ENCODE measurements around the gene ESPN. TPM values are rescaled to one million over a fixed set of nuclear protein-coding genes. Genes with fewer than 3 reads are reported as not detected.
"Not testable (repeated sequence)": the region's sequence is repeated elsewhere in the genome, so short reads cannot be mapped to it uniquely, and the experiment has no call there.

The ESPN gene
- total RNA-seq, 1 donor from 2014 or later = 0.66 TPM

- not testable (repeated sequence) for FAIRE-seq; H3K27ac ChIP-seq (ENCODE audit: low read depth, low read length); H3K9me3 ChIP-seq (ENCODE audit: insufficient read depth, low read depth, low read length); DNase-seq (ENCODE audit: low read depth); H3K9ac ChIP-seq (ENCODE audit: low read length); H3K4me1 Mint-ChIP-seq (ENCODE audit: low read depth, unreplicated experiment); H3K4me3 Mint-ChIP-seq (ENCODE audit: unreplicated experiment); H3K4me3 ChIP-seq (ENCODE audit: insufficient read depth, low read depth, low read length); H3K36me3 Mint-ChIP-seq (ENCODE audit: low read depth, unreplicated experiment); H3K27ac Mint-ChIP-seq (ENCODE audit: unreplicated experiment); H3K9me3 Mint-ChIP-seq (ENCODE audit: unreplicated experiment); H3K36me3 ChIP-seq (ENCODE audit: insufficient read depth, low read length); H3K4me1 ChIP-seq (ENCODE audit: insufficient read depth, low read length); H3K79me2 ChIP-seq (ENCODE audit: insufficient read depth, low read length)
- Histone ChIP-seq H2AFZ (ENCODE audit: low read depth, low read length) (peak overlapping the region; percentile 47), H3K27me3 (ENCODE audit: insufficient read depth, low read length) (peaks cover 24% of the 10 kb centered on the region), H3K4me2 (ENCODE audit: low read length) (peak overlapping the region; percentile 48), H4K20me1 (ENCODE audit: insufficient read depth, low read length) (peaks cover 10% of the 10 kb centered on the region)
- peaks cover 18% of the 10 kb centered on the region for H3K27me3 Mint-ChIP-seq (ENCODE audit: low read depth, unreplicated experiment)
Measured at GRCh38 chr1:6455752-6456520, 31.4 kb downstream of the ESPN start.

GRCh38 chr1:6456800-6457466 lies 32.4 kb downstream of the ESPN start:
- H3K9me3 ChIP-seq (ENCODE audit: insufficient read depth, low read depth, low read length) = no peaks in the 10 kb centered on the region
- no peaks in the 10 kb centered on the region for H3K4me1 Mint-ChIP-seq (ENCODE audit: low read depth, unreplicated experiment)
- no peak overlapping the region for H3K4me3 Mint-ChIP-seq (ENCODE audit: unreplicated experiment)
- no peaks in the 10 kb centered on the region for H3K79me2 ChIP-seq (ENCODE audit: insufficient read depth, low read length)
- no peak overlapping the region for H3K4me2 ChIP-seq (ENCODE audit: low read length)
- DNase-seq (ENCODE audit: low read depth) (no peak), FAIRE-seq (no peak)
- TF ChIP-seq CTCF (IDR thresholded peaks at IDR 0.05; ENCODE audit: insufficient read depth, low read depth, low read length) (no peak), EZH2 (IDR thresholded peaks at IDR 0.05; ENCODE audit: insufficient read depth, low read length) (no peak)
- H3K27me3 ChIP-seq (ENCODE audit: insufficient read depth, low read length) = peaks cover 21% of the 10 kb centered on the region
- no peak overlapping the region for H3K9ac ChIP-seq (ENCODE audit: low read length)
- peaks cover 18% of the 10 kb centered on the region for H3K27me3 Mint-ChIP-seq (ENCODE audit: low read depth, unreplicated experiment)
- no peak overlapping the region for H3K4me3 ChIP-seq (ENCODE audit: insufficient read depth, low read depth, low read length)
- no peak overlapping the region for H3K27ac ChIP-seq (ENCODE audit: low read depth, low read length)
- no peak overlapping the region for H3K27ac Mint-ChIP-seq (ENCODE audit: unreplicated experiment)
- H3K4me1 ChIP-seq (ENCODE audit: insufficient read depth, low read length) = no peaks in the 10 kb centered on the region
- H2AFZ ChIP-seq (ENCODE audit: low read depth, low read length) = no peak overlapping the region
- peaks cover 7% of the 10 kb centered on the region for H3K36me3 Mint-ChIP-seq (ENCODE audit: low read depth, unreplicated experiment)
- peaks cover 3% of the 10 kb centered on the region for H3K9me3 Mint-ChIP-seq (ENCODE audit: unreplicated experiment)
- no peaks in the 10 kb centered on the region for H3K36me3 ChIP-seq (ENCODE audit: insufficient read depth, low read length)
- H4K20me1 ChIP-seq (ENCODE audit: insufficient read depth, low read length) = peaks cover 16% of the 10 kb centered on the region

- no peak for TF ChIP-seq EZH2 (IDR thresholded peaks at IDR 0.05; ENCODE audit: insufficient read depth, low read length)
- no peak for TF ChIP-seq CTCF (IDR thresholded peaks at IDR 0.05; ENCODE audit: insufficient read depth, low read depth, low read length)
- Histone ChIP-seq H3K9ac (ENCODE audit: low read length) (no peak overlapping the region), H2AFZ (ENCODE audit: low read depth, low read length) (no peak overlapping the region), H3K9me3 (ENCODE audit: insufficient read depth, low read depth, low read length) (no peaks in the 10 kb centered on the region), H3K4me2 (ENCODE audit: low read length) (no peak overlapping the region), H3K4me1 (ENCODE audit: insufficient read depth, low read length) (no peaks in the 10 kb centered on the region), H3K27me3 (ENCODE audit: insufficient read depth, low read length) (peaks cover 9% of the 10 kb centered on the region), H4K20me1 (ENCODE audit: insufficient read depth, low read length) (peaks cover 37% of the 10 kb centered on the region), H3K36me3 (ENCODE audit: insufficient read depth, low read length) (peaks cover 3% of the 10 kb centered on the region), H3K4me3 (ENCODE audit: insufficient read depth, low read depth, low read length) (no peak overlapping the region), H3K79me2 (ENCODE audit: insufficient read depth, low read length) (no peaks in the 10 kb centered on the region), H3K27ac (ENCODE audit: low read depth, low read length) (no peak overlapping the region)
- no peak overlapping the region for H3K4me3 Mint-ChIP-seq (ENCODE audit: unreplicated experiment)
- peaks cover 5% of the 10 kb centered on the region for H3K9me3 Mint-ChIP-seq (ENCODE audit: unreplicated experiment)
- no peak for FAIRE-seq
- H3K4me1 Mint-ChIP-seq (ENCODE audit: low read depth, unreplicated experiment) = no peaks in the 10 kb centered on the region
- H3K27ac Mint-ChIP-seq (ENCODE audit: unreplicated experiment) = no peak overlapping the region
- H3K27me3 Mint-ChIP-seq (ENCODE audit: low read depth, unreplicated experiment) = peaks cover 9% of the 10 kb centered on the region
- peaks cover 16% of the 10 kb centered on the region for H3K36me3 Mint-ChIP-seq (ENCODE audit: low read depth, unreplicated experiment)
- no peak for DNase-seq (ENCODE audit: low read depth)
Measured at GRCh38 chr1:6459850-6460265, 35.3 kb downstream of the ESPN start.
